ENCODE results near the gene SP4.
"Not testable (repeated sequence)": the region's sequence is repeated elsewhere in the genome, so short reads cannot be mapped to it uniquely, and the experiment has no call there.

The SP4 gene

GRCh38 chr7:21524680-21525079, 96.8 kb downstream of the SP4 start:
- no peak overlapping the region for H3K27ac ChIP-seq
- TF ChIP-seq ZFX (IDR thresholded peaks at IDR 0.05; ENCODE audit: borderline replicate concordance), result no peak
- no peak for TF ChIP-seq CTCF (IDR thresholded peaks at IDR 0.05)

GRCh38 chr7:21526007-21526406, 98.1 kb downstream of the SP4 start:
- no peak overlapping the region for H3K27ac ChIP-seq
- peak; percentile 50 for TF ChIP-seq CTCF (IDR thresholded peaks at IDR 0.05)
- TF ChIP-seq ZFX (IDR thresholded peaks at IDR 0.05; ENCODE audit: borderline replicate concordance), result no peak

- no peak overlapping the region for H3K27ac ChIP-seq
- no peak for TF ChIP-seq ZFX (IDR thresholded peaks at IDR 0.05; ENCODE audit: borderline replicate concordance)
- TF ChIP-seq CTCF (IDR thresholded peaks at IDR 0.05), result no peak
These were observed 98.6 kb downstream of the SP4 start for GRCh38 chr7:21526448-21526847.

- not testable (repeated sequence) for H3K27ac ChIP-seq
These were observed 104.6 kb downstream of the SP4 start for GRCh38 chr7:21532485-21532884.

GRCh38 chr7:21533646-21534045, 105.8 kb downstream of the SP4 start:
- not testable (repeated sequence) for H3K27ac ChIP-seq

- not testable (repeated sequence) for H3K27ac ChIP-seq
These were observed 108.7 kb downstream of the SP4 start for GRCh38 chr7:21536445-21537118.

GRCh38 chr7:21538936-21539495, 111.1 kb downstream of the SP4 start:
- no peak overlapping the region for H3K27ac ChIP-seq
- TF ChIP-seq ZFX (IDR thresholded peaks at IDR 0.05; ENCODE audit: borderline replicate concordance) (no peak), CTCF (IDR thresholded peaks at IDR 0.05) (no peak)

GRCh38 chr7:21542891-21543527, 115.1 kb downstream of the SP4 start, which contains the start of gene DNAH11:
DNAH11 (plus strand) TSS chr7:21543039; CDS start chr7:21543246, 207 bp downstream.
- H3K27ac ChIP-seq, result no peak within 1 kb of the TSS
- no peak for TF ChIP-seq ZFX (IDR thresholded peaks at IDR 0.05; ENCODE audit: borderline replicate concordance)
- peak; percentile 11; the same call in 1 of the 2 replicates for TF ChIP-seq CTCF (IDR thresholded peaks at IDR 0.05)

All from 22Rv1 (cell line).